ENCODE results near the gene KLHL29.
A peak's percentile ranks its signal among the peaks of the same experiment; 100 is the strongest.
"Not testable (repeated sequence)": the region's sequence is repeated elsewhere in the genome, so short reads cannot be mapped to it uniquely, and the experiment has no call there.

The KLHL29 gene

DNA sequence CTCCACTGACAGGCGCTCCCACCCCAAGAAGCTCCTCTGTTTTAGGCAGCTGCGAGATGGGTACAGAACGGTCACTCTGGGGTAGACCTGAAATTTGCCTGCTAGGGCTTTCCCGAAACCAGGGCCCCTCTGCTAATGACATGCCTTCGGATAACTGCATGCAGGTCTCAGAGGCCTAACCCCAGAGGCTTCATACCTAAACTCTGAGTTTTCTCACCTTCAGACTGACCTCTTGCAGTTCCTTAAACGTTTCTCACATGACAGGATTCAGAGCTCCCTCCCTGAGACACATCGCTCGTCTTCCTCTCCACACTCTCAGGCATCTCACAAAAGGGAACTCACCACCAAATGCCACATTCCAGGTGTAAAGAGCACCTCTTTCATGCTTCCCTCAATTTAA, 11.3 kb upstream of the KLHL29 start:
- DNase-seq, result no peak

DNA sequence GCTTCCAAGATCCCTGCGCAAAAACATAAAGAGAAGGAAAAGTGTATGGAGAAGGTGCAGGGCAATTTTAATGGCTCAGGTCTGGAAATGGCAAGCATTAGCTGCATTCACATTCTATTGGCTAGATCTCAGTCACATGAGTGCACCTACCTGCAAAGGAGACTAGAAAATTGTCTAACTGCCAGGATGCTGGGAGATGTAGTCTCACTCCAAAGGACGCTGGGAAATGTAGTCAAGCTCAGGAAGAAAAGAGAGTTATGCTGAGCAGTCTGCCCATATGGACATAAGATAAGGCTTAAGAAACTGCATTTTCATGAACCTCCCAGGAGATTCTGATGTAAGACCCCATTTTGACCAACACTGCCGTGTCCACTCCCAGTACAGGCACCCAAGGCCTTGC, 9.5 kb upstream of the KLHL29 start:
- peak; percentile 67 for DNase-seq

DNA sequence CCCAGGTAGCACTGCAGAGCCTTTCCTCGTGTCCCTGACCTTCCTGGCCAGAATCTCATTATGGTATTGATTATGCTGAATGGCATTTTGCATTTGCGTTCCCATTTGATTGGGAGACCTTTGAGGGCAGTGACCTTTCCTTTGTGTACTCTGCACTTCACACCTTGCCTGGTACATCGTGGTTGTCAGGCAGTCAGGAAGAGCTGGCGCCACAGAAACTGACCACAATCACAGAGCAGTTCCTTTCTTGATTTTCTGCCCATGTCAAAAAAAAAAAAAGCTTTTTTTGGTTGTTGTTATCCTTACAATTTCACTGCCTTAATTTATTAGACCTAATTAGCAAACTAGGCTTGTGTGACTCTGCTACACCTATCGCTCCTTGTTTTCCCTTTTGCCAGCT, 8.9 kb upstream of the KLHL29 start:
- no peak for DNase-seq

DNA sequence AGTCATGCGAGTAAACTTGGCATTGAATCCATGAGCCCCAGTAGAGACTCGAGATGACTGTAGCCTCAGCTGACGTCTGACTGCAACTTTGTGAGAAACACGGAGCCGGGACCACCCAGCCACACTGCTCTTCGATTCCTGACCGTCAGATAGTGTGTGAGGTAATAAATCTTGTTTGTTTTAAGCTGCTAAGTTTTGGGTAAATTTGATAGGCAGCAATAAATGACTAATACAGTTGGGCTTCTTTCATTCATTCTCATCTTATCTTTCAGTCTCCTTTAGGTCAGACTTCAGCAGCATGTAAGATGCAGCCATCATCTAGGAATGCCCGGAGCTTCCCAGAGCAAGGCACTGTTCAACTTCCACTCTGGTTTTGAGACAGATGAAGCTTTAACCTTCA, 8.0 kb upstream of the KLHL29 start:
- DNase-seq, result no peak

DNA sequence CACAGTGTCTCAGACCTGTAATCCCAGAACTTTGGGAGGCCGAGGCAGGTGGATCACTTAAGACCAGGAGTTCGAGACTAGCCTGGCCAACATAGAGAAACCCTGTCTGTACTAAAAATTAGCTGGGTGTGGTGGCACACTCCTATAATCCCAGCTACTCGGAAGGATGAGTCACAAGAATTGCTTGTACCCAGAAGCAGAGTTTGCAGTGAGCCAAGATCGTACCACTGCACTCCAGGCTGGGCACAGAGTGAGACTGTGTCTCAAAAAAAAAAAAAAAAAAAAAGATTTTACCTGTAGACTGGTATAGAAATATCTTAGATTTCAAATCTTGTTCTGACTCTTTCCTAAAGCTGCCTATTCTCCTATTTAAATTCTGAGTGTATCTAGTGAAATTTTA, 7.2 kb upstream of the KLHL29 start:
- no peak for DNase-seq

DNA sequence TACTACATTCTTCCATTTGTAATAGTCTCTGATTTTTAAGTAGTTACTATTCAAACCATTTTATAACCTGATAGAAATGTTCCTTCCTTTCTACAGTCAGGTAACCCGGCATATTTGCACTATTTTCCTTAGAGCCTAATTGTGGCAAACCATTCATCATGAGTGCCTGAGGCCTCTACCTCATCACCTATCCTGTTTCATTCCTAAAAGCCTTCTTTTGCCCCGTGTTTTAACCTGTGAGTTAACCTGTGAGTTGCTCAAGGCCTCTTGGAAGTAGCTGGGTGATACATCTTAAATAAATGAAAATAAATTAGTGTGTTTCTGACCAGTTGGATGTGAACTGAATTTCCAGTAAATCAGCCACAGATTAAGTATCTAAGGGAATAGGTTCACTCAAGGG, 6.5 kb upstream of the KLHL29 start:
- DNase-seq, result no peak

DNA sequence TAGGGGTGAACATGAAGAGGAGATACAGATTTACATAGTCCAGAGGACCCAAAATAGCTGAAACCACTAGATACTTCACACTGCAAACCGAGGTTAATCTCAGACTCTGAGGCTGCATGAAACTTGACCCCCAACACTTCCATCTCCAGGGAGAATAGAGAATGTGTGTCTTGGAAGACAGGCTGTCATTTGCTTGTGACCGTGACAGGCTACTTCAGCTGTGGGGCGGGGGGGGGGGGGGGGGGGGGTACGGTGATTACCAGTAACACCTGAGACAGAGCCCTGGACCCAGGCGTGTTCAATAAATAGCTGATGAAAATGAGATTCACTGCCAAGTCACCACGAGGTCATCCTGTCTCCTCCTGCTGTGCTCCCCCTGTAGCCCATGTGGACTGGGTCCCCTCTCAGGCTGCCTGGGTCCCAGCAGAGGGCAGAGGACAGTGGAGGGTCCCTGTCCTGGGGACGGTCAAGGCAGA, 5.7 kb upstream of the KLHL29 start:
- DNase-seq, result no peak

DNA sequence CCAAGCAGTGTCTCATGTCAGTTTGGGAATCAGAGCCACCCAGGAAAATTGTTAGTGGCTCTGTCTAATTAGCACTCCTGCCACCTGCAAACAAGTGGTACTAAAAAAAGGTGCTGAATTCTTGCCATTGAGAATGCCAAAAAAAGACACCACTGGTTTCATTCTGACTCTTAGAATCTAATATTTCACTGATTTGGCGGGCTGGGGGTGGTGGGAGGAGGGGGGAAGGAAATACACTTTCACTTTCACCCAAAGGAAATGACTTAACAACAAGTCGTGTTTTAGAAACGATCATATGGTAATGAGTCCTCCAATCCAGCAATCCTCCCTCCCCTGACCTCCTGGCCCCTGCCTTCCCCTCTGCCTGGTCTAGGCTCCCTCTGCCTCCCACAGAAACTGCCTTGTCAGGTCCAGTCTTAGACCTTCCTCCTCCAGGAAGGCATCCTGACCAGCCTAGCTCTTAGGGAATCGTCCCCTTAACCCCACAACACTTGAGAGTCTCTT, 4.4 kb upstream of the KLHL29 start:
- peak; percentile 60 for DNase-seq

DNA sequence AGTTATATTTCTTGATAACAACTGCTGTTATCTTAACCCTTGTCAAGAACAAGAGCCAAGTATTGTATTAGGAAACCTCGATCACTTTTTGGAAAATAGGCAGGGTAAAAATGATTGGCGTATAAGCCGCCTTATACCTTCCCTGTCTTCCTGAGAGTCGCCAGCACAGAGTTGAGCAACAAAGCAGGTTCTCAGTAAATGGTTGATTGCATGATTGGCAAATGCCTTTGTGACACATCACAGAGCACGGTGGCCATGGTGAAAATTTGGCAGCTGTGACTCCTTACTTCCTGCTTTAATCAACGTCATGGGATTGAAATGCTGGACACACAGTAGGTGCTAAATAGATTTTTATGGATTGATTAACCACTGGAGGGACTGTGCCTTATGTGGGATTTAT, 3.9 kb upstream of the KLHL29 start:
- DNase-seq, result peak; percentile 90

DNA sequence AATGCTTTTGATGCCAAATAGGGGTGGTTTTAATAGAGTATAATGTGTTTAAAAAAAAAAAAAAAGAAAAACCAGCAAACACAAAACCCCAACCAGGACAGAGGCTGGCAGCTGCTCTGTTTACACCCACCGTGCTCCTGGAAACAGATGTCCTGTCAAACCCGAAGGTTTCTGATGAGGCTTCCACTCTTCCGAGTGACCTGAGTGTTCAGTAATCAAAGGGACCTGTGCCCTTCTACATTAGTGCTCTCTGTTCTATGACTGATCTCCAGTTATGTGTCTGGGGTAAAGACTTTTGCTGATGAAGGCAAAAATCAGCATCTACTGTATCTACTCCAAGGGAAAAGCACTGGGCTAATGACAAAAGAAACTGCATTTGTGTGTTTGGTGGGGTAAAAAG, 3.5 kb upstream of the KLHL29 start:
- DNase-seq, result peak; percentile 74

DNA sequence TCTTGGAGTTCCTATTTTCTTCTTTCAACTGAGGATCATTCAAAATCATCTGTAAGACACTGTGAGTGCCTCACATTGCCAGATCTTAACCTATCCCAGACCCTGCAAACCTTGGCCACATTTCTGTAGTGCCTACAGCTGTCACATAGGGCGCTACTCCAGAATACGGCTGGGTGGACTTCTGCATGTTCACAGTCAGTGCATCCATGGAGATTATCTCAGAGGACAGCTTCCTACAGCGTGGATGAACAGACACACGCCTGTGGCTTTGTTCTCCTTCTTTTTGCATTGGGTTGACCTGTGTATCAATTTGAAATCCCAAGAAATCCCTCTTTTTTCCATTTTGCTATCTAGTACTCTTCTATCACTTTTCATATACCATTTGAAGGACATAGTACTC, 1.9 kb upstream of the KLHL29 start:
- no peak for DNase-seq

DNA sequence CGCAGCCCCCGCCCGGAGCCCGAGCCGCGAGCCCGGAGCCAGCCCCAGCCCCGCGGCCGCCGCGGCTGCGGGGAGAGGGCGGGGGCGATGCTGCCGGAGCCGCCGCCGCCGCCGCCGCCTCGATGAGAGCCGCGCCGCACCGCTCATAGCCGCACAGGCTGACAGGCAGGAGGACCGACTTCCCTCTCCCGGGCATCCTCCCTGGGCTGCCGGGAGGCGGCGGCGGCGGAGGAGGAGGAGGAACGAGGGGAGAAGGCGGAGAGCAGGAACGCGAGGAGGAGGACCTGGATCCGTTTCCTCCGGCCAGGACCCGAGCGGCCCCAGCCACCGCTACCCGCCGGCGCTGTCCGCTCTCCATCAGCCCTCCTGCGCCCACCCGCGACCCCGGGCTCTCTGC, 370 bp downstream of the KLHL29 start:
- DNase-seq, result peak; percentile 70

DNA sequence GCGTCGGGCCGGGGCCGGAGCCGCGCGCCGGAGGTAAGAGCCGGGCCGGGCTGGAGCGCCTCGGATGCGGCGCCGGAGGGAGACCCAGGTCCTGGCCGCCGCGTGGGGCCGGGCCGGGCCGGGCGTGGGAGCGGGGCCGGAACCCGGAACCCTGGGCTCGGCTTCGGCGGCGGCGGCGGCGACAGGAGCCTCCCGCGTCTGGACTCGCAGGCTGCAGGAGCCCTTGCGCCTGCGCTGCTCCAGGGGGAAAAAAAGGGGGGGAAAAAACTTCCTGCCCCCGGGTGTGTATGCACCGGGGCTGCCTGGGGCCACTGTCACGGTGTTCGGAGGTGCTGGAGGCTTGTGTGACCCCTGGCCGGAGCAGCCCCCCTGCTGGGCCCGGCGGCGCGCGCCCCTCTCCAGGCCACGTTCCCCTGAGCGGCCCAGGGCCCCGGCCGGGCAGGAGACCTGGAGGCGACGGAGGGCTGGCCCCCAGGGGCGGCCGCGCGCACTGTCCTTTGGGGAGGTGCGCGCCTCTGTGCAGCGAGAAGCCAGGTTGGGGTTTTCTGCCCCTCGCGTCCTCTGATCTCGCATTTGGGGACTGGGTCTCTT, 864 bp downstream of the KLHL29 start:
- DNase-seq, result peak; percentile 62

DNA sequence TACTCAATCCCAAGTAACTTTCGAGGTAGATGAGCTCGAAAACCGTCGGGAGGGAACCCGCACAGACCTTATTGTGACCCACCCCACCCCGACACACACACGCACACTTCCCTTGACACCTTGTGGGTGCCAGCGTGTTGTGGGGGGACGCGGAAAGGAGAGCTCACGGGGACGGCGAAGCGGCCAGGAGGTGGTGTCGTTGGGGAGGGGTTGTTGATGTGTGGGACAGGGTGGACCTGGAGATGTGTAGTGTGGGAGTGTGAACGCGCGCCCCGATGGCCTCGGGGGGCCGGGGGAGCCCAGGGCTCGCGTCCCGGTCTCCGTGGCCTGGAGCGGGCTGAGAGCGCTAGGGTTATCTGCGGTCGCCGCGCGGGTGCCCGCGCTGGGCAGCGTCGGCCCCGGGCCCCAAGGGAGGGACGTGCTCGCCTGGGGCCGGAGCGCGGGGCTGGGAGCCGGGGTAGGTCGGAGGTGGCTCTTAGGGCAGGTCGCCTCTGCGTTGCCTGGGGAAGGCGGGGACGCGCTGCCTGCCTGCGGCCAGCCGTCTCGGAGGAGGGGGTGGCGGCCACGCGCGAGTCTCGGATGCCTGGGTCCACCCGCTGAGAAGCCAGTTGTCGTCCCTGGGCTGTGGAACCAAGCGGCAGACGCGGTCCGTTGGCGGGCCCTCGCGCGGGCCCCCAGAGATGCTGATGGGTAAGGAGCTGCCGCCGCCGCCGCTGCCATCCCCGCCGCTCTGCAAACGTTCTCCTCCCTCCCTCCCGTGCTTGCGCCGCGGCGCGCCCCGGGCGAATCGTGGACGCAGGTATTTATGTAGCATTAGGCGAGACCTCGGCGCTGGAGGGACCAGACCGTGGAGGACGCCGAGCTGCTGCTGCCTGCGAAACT, 1.6 kb downstream of the KLHL29 start:
- DNase-seq, result peak; percentile 81

DNA sequence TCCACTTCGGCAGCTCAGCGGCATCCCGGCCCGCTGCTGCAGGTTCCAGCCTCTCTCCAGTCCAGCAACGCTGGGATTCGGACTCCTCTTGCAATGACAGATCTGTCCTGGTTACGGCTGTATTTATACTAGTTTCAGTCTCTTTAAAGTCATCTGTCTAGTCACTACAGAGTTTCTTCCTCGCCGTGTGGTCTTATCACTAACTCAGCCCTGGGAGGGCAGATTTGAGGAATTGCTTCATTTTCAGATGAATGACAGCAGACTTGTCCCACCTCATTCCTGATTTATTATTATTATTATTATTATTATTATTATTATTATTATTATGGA, 2.2 kb downstream of the KLHL29 start:
- DNase-seq, result peak; percentile 81

DNA sequence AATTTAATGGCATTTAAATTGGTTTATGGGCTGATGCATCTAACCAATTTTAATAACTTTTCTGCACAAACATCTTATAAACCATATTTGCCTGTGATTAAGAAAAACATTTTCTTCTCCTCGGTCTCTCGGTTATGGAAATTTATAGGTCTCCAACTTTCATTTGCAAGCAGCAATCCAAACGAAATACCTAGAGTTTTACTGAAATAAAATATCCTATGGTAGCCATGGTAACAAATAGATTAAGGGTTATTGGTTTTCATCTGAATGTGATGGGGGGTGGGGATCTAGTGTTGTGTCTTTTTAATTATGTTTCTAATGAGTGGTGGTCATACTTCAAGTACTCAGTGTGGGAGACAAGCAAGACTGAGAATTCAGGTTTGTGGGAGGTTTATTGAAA, 2.9 kb downstream of the KLHL29 start:
- no peak for DNase-seq

DNA sequence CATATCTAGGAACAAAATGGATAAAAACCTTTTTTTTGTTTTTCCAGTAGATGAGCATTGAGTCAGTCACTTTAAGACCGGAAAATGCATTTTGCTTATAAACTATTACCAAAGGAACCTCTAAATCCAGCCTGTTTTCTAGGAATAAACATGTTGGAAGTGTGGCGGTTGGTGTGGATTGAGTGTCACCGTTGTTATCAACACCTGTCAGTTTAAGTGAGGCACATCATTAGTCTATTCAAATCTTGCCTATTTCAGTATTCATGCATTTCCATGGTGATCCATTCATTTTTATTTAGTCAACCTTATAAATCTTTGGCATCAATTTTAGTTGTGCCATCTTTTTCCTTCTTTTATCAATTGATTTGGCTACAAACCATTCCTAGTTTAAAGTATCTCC, 3.3 kb downstream of the KLHL29 start:
- DNase-seq, result peak; percentile 12

DNA sequence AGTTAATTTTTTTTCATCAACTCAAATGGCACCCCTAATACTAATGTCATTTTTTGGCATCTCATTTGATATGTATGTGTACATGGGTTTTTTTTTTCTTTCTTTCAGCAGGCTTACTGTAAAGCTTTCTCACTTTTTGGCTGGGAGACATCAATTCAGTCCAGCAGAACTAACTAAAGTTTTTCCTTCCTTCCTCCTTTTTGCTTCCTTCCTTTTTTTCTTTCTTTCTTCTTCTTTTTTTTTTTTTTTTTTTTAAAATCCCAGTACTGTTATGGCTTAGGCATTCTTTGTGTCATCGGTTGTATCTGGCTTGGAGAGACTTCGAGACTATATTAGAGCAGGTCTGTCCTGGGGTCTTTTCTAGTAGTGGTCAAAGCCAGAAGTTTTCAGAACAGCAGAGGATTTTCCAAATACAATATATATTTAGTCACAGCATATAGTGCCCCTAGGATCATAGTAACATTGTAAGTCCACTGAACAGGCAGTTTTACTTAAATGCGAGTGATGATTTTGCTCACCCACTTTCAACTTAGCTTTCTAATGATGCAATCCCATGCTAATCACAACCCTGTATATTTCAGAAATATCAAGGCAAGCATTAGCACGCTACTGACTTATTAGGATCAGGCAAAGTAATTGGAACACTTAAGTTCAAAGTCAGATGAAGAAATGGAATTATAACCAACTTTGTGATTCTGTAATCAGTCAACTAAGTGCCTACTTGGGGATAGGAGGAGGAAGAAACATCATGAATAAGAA, 4.0 kb downstream of the KLHL29 start:
- DNase-seq, result no peak

DNA sequence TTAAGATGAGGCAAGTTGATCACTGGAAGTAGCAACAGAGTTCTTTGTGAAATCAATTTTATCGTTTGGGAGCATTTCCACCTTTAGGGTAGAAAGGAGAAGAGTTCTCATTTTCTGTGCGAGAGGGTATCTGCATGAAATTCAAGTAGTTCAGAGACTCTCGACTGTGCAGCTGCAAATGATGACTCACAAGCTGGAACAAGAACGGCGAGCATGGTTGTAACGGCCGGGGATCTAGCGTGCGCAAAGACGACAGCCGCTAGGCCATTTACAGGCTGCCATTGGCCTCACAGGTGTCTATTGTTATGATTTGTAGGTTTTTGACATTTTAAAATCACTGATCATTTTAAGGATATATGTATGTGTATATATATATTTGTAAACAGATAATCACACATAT, 5.2 kb downstream of the KLHL29 start:
- DNase-seq, result peak; percentile 90

DNA sequence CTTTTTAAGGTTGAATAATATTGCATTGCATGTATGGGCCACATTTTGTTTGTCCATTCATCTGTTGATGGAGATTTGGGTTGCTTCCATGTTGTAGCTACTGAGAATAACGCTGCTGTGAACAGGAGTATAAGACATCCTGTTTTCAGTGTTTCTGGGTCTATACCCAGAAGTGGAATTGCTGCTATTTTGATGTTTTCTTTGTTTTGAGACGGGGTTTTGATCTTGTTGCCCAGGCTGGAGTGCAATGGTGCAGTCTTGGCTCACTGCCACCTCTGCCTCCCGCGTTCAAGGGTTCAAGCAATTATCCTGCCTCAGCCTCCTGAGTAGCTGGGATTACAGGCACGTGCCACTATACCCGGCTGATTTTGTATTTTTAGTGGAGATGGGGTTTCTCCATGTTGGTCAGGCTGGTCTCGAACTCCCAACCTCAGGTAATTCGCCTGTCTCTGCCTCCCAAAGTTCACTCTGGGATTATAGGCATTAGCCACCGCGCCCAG, 6.3 kb downstream of the KLHL29 start:
- not testable (repeated sequence) for DNase-seq

DNA sequence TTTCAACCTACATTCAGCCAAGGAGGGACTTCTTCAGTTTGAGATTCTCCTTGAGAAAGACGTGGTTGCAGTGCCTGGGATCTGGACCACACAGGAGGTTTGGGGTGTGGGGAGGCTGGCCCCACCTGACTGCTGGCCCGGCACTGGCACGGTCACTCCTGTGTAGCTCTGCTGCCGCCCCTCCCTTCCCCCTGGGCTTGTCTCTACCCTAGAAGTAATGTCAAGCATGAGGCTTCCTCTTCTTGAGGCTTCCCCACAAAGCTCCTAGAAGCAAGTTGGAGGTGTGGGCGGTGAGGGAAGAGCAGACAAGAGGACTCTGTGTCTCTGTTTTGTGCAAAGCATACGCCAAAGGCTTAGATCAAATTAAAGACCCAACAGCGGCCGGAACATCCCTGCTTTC, 8.7 kb downstream of the KLHL29 start:
- no peak for DNase-seq

DNA sequence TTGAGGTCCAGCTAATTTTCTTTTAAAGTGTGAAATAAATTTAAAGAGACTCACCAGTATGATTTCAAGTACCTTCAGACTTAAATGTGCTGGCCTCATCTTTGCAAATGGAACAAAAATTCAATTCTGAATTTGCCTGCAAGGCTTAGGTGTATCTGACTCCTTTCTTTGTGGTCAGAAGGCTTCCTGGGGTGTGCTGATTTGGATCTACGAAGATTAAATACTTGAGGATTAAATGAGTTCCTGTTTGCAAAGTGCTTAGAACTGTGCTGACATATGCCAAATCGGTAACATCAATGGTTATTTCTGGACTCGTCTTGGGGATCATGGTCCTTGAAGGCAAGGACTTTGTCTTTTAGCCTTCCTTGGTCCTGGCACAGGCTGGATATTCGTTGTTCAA, 9.7 kb downstream of the KLHL29 start:
- no peak for DNase-seq

DNA sequence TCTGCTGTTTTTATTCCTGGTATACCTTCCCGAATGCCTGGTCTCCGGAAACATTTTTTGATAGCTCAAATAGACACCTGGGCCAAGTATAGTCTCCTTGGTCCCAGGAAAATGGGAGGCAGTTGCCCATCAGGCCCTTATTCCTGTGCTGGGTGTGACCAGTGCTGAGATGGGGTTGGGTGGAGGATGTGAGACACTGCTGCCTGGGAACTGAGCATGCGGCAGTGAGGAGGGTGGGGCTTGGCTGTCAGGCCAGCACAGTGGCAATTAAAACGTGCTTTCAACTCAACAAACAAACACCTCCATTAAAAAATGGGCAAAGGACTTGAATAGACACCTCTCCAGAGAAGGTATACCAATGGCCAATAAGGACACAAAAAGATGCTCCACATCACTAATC, 12.5 kb downstream of the KLHL29 start:
- no peak for DNase-seq

Data from DMS53 (cell line).